ENCODE results near the gene DIAPH3.

DIAPH3 gene

DNA sequence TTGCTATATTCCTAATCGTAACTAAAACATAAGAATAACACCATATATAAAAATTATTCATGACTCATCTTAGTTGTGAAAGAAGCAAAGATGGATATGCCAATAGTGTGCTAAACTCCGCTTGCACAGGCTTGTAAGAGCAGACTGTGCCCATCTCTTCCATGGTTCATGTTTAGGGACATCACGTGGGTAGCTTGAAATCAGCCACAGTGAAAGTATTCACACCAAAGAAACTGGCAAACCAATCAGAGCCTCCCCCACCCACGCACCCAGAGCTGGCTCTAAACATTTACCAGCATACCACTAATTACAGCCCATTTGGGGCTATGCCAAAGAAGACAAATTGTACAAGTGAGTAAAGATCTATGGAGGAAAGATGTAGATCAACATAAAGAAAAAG is 147.5 kb downstream of the DIAPH3 start:
- Histone ChIP-seq H2BK120ac (ENCODE audit: low read depth, low read length) (no peak overlapping the region), H3K4me1 (ENCODE audit: control insufficient read depth, insufficient read depth, low read depth, low read length) (peaks cover 7% of the 10 kb centered on the region), H2AFZ (ENCODE audit: low read depth, low read length) (no peak overlapping the region), H3K23ac (ENCODE audit: low read length in 2 of 2) (no peak overlapping the region), H4K8ac (ENCODE audit: low read length) (no peak overlapping the region), H2BK5ac (ENCODE audit: low read depth, low read length, poor library complexity, severe bottlenecking) (no peak overlapping the region), H2BK15ac (ENCODE audit: low read depth, poor library complexity, severe bottlenecking) (no peak overlapping the region), H3K27me3 (ENCODE audit: control insufficient read depth in 1 of 2, insufficient read depth in 1 of 2, low read length in 2 of 2) (no peaks in the 10 kb centered on the region), H3K14ac (ENCODE audit: low read length in 2 of 2) (no peak overlapping the region), H4K91ac (ENCODE audit: low read length) (no peak overlapping the region), H3K36me3 (ENCODE audit: control insufficient read depth in 1 of 2, insufficient read depth in 2 of 2, low read depth in 1 of 2, low read length in 2 of 2) (no peaks in the 10 kb centered on the region), H3K9ac (ENCODE audit: low read length) (no peak overlapping the region), H3K4me3 (ENCODE audit: insufficient read depth in 1 of 2, low read depth in 1 of 2, low read length in 2 of 2) (no peak overlapping the region), H3K4me2 (ENCODE audit: low read length, poor library complexity, severe bottlenecking) (no peak overlapping the region), H3K27ac (ENCODE audit: low read length, poor library complexity, severe bottlenecking) (no peak overlapping the region), H2AK5ac (ENCODE audit: low read length, severe bottlenecking) (no peak overlapping the region), H3K9me3 (ENCODE audit: control insufficient read depth, low read length) (no peaks in the 10 kb centered on the region), H3K4ac (ENCODE audit: low read depth in 1 of 2, low read length in 2 of 2) (no peak overlapping the region), H3K79me1 (replicated peaks; ENCODE audit: low read length, poor library complexity, severe bottlenecking) (peaks cover 18% of the 10 kb centered on the region), H2BK12ac (ENCODE audit: low read length in 2 of 2) (no peak overlapping the region), H3K18ac (ENCODE audit: low read depth in 1 of 2, low read length in 2 of 2) (peak overlapping the region in 1 of 2 experiments; percentile 52)
- no peak for DNase-seq
- WGBS: 100% methylated on average over 2 of the region's 4 CpGs

DNA sequence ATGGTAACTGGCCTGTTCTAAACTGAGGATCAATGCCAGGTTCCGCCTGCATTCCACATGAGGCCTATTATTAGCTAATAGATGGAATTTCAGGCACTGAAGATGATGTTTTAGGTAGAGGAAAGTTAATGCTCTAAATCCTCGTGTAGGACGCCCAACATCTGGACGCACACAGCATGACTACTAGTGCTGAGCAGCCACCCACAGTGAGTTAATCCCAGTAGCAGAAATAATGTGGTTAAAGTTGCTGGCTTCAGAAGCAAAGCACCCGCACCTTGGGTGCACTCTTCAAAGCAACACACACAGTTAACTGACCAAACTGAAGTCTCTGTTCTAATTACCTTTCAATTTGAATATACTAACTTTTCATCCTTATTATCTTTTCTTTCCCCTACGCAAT is 150.6 kb downstream of the DIAPH3 start:
- Histone ChIP-seq H3K23ac (ENCODE audit: low read length in 2 of 2) (no peak overlapping the region), H2BK5ac (ENCODE audit: low read depth, low read length, poor library complexity, severe bottlenecking) (no peak overlapping the region), H3K18ac (ENCODE audit: low read depth in 1 of 2, low read length in 2 of 2) (no peak overlapping the region), H2BK120ac (ENCODE audit: low read depth, low read length) (no peak overlapping the region), H4K91ac (ENCODE audit: low read length) (no peak overlapping the region), H3K4me3 (ENCODE audit: insufficient read depth in 1 of 2, low read depth in 1 of 2, low read length in 2 of 2) (no peak overlapping the region), H3K9ac (ENCODE audit: low read length) (no peak overlapping the region), H3K9me3 (ENCODE audit: control insufficient read depth, low read length) (no peaks in the 10 kb centered on the region), H2AFZ (ENCODE audit: low read depth, low read length) (peak overlapping the region; percentile 85), H3K27me3 (ENCODE audit: control insufficient read depth in 1 of 2, insufficient read depth in 1 of 2, low read length in 2 of 2) (no peaks in the 10 kb centered on the region), H3K4me2 (ENCODE audit: low read length, poor library complexity, severe bottlenecking) (no peak overlapping the region), H3K79me1 (replicated peaks; ENCODE audit: low read length, poor library complexity, severe bottlenecking) (peaks cover 15% of the 10 kb centered on the region), H2BK15ac (ENCODE audit: low read depth, poor library complexity, severe bottlenecking) (no peak overlapping the region), H3K36me3 (ENCODE audit: control insufficient read depth in 1 of 2, insufficient read depth in 2 of 2, low read depth in 1 of 2, low read length in 2 of 2) (no peaks in the 10 kb centered on the region), H3K4me1 (ENCODE audit: control insufficient read depth, insufficient read depth, low read depth, low read length) (peaks cover 5% of the 10 kb centered on the region), H3K14ac (ENCODE audit: low read length in 2 of 2) (no peak overlapping the region), H3K4ac (ENCODE audit: low read depth in 1 of 2, low read length in 2 of 2) (no peak overlapping the region), H2BK12ac (ENCODE audit: low read length in 2 of 2) (no peak overlapping the region), H2AK5ac (ENCODE audit: low read length, severe bottlenecking) (no peak overlapping the region), H4K8ac (ENCODE audit: low read length) (no peak overlapping the region), H3K27ac (ENCODE audit: low read length, poor library complexity, severe bottlenecking) (no peak overlapping the region)
- WGBS: 96% methylated on average over 5 of the region's 6 CpGs
- DNase-seq: no peak

DNA sequence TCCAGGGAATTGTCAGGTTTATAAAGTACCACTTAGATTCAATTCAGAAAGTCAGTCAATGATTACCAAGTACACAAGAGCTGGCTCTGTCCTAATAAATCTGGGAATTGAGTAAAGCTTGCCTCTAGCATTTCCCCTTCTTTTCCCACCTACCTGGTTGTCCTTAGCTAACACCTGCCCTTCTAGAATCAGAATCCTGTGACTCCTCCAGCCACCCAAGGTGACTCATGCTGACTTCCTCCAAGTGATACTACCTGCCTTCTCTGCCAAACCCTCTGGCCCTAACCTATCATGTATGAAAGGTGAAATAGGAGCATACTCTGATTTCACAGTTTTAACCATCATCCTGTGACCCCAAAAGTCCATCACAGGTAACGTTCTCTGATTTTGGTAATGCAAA is 151.2 kb downstream of the DIAPH3 start:
- Histone ChIP-seq H3K18ac (ENCODE audit: low read depth in 1 of 2, low read length in 2 of 2) (no peak overlapping the region), H2BK120ac (ENCODE audit: low read depth, low read length) (no peak overlapping the region), H3K9me3 (ENCODE audit: control insufficient read depth, low read length) (no peaks in the 10 kb centered on the region), H2BK5ac (ENCODE audit: low read depth, low read length, poor library complexity, severe bottlenecking) (no peak overlapping the region), H3K14ac (ENCODE audit: low read length in 2 of 2) (no peak overlapping the region), H2BK12ac (ENCODE audit: low read length in 2 of 2) (no peak overlapping the region), H3K27me3 (ENCODE audit: control insufficient read depth in 1 of 2, insufficient read depth in 1 of 2, low read length in 2 of 2) (no peaks in the 10 kb centered on the region), H3K4ac (ENCODE audit: low read depth in 1 of 2, low read length in 2 of 2) (no peak overlapping the region), H3K23ac (ENCODE audit: low read length in 2 of 2) (no peak overlapping the region), H3K4me3 (ENCODE audit: insufficient read depth in 1 of 2, low read depth in 1 of 2, low read length in 2 of 2) (no peak overlapping the region), H3K4me2 (ENCODE audit: low read length, poor library complexity, severe bottlenecking) (no peak overlapping the region), H3K36me3 (ENCODE audit: control insufficient read depth in 1 of 2, insufficient read depth in 2 of 2, low read depth in 1 of 2, low read length in 2 of 2) (no peaks in the 10 kb centered on the region), H2AFZ (ENCODE audit: low read depth, low read length) (no peak overlapping the region), H3K79me1 (replicated peaks; ENCODE audit: low read length, poor library complexity, severe bottlenecking) (peaks cover 13% of the 10 kb centered on the region), H4K91ac (ENCODE audit: low read length) (no peak overlapping the region), H2AK5ac (ENCODE audit: low read length, severe bottlenecking) (no peak overlapping the region), H4K8ac (ENCODE audit: low read length) (peak overlapping the region; percentile 49), H3K4me1 (ENCODE audit: control insufficient read depth, insufficient read depth, low read depth, low read length) (peaks cover 5% of the 10 kb centered on the region), H3K27ac (ENCODE audit: low read length, poor library complexity, severe bottlenecking) (no peak overlapping the region), H3K9ac (ENCODE audit: low read length) (no peak overlapping the region), H2BK15ac (ENCODE audit: low read depth, poor library complexity, severe bottlenecking) (no peak overlapping the region)
- 100% methylated on average over 1 of the region's 1 CpG for WGBS
- DNase-seq: no peak

DNA sequence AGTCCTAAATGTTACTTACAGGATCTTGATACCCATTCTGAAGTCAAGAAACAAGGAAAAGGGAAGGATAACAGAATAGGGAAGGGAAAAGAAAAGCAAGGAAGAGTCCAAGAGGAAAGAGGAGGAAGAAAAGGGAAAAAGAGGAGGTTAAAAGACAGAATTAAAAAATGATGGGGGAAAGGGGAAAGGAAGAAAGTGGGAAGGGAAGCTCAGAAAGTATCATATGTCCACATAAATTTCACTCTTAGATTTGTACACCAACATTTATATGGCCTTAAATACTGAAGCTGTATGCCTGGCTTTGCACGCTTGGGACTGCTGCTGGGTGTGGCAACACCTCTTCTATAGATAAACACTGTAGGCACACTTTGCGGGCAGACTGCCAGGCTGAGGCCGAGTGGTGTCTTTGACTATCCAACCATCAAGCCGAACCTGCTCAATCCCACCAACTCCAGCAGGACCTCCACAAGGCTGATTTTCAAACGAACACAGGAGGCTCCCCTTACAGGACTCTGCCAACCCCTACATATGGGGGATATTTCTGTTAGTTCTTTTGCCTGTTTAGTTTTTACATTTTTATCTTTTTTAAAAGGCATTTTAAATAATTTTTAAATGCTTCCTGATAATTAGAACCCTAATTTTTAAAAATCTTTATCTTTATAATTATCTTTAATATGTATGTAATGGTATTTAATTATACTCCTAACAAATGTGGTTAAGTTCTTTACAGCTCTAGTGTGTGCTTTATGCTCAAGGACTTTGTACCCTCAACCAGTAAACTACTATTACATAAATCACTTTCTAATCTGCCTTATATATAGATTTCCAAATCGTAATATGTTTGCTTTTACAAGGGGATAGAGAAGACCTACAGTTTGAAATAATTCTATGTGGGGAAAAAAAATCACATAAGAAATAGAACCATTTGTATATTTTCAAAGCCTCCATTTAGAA is 154.2 kb downstream of the DIAPH3 start:
- no peak overlapping the region for H2BK12ac ChIP-seq (ENCODE audit: low read length in 2 of 2)
- peaks cover 3% of the 10 kb centered on the region for H3K4me1 ChIP-seq (ENCODE audit: control insufficient read depth, insufficient read depth, low read depth, low read length)
- H3K9ac ChIP-seq (ENCODE audit: low read length): no peak overlapping the region
- H3K27me3 ChIP-seq (ENCODE audit: control insufficient read depth in 1 of 2, insufficient read depth in 1 of 2, low read length in 2 of 2): no peaks in the 10 kb centered on the region
- no peak overlapping the region for H3K4me2 ChIP-seq (ENCODE audit: low read length, poor library complexity, severe bottlenecking)
- H3K18ac ChIP-seq (ENCODE audit: low read depth in 1 of 2, low read length in 2 of 2): no peak overlapping the region
- no peaks in the 10 kb centered on the region for H3K9me3 ChIP-seq (ENCODE audit: control insufficient read depth, low read length)
- no peak overlapping the region for H3K23ac ChIP-seq (ENCODE audit: low read length in 2 of 2)
- no peak for DNase-seq
- peak overlapping the region; percentile 82 for H4K8ac ChIP-seq (ENCODE audit: low read length)
- no peak overlapping the region for H2BK5ac ChIP-seq (ENCODE audit: low read depth, low read length, poor library complexity, severe bottlenecking)
- H3K27ac ChIP-seq (ENCODE audit: low read length, poor library complexity, severe bottlenecking): no peak overlapping the region
- no peak overlapping the region for H3K4ac ChIP-seq (ENCODE audit: low read depth in 1 of 2, low read length in 2 of 2)
- no peak overlapping the region for H3K4me3 ChIP-seq (ENCODE audit: insufficient read depth in 1 of 2, low read depth in 1 of 2, low read length in 2 of 2)
- no peak overlapping the region for H3K14ac ChIP-seq (ENCODE audit: low read length in 2 of 2)
- no peak overlapping the region for H2AFZ ChIP-seq (ENCODE audit: low read depth, low read length)
- H3K36me3 ChIP-seq (ENCODE audit: control insufficient read depth in 1 of 2, insufficient read depth in 2 of 2, low read depth in 1 of 2, low read length in 2 of 2): no peaks in the 10 kb centered on the region
- H2BK15ac ChIP-seq (ENCODE audit: low read depth, poor library complexity, severe bottlenecking): no peak overlapping the region
- no peak overlapping the region for H4K91ac ChIP-seq (ENCODE audit: low read length)
- no peak overlapping the region for H2AK5ac ChIP-seq (ENCODE audit: low read length, severe bottlenecking)
- no peak overlapping the region for H2BK120ac ChIP-seq (ENCODE audit: low read depth, low read length)
- 95% methylated on average over 1 of the region's 6 CpGs for WGBS
- peaks cover 10% of the 10 kb centered on the region for H3K79me1 ChIP-seq (replicated peaks; ENCODE audit: low read length, poor library complexity, severe bottlenecking)

All from mesenchymal stem cell (in vitro differentiated cells and primary cell).